Measurements from ENCODE around the gene PNMA1.
"Not testable (repeated sequence)": the region's sequence is repeated elsewhere in the genome, so short reads cannot be mapped to it uniquely, and the experiment has no call there.

The PNMA1 gene

DNA sequence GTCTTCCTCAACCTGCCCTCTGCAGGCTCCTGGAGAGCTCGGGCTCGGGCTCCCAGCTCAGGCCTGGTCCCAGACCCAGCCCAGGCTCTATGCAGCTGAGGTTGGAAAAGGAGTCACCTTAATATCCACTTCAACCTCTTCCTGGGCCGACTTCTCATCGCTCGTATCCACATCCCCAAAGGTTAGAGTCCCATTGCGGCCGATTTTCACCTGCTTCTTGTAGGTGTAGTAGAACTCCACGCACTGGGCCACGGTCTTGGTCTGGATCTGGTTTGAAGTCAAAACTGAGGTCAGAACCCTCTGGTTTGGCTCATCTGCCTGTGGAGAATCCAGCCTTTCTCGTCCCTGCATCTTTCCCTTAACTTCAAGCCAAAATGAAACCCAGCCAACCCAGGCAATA lies 8.4 kb upstream of the PNMA1 start:
- in situ Hi-C loops (cut with HindIII; ENCODE audit: low pct_ligation_motif_present, low pct_unique_long_range_greater_than_20kb, low sequenced_read_pairs), result no loop called here

DNA sequence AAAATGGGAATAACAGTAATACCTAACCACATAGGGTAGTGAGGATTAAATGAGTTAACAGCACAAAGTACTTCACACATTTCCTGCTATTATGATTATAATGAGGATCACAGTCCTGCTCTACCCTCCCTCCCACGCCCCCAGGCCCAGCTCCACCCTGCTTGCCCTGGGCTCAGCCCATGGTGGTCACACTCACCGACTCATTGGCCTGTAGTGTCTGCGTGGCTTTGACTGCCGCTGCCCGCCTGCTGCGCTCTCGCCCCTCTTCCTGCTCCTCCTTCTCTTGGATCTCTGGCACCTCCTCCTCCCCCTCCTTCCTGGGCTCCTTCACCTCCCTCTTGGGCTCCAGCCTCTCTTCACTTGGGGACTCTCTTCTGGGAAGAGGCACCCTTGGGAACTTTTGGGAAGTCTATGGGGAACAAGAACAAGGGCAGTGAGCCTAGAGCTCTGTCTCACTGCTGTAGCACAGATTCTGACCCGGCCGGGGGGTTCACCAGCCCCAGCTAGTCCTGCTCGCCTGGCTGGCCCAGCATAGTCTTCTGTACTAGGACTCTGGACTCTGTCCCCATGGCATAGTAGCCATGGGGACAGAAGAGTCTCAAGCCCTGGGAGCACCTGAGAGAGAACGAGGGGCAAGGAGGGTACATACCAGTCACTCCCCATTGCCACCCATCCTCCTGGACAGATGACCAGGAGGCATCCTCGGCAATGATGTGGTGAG lies 7.1 kb upstream of the PNMA1 start:
- no peak for DNase-seq

More for the DNA sequence above, 8.4 kb upstream of the PNMA1 start:
- DNase-seq, result no peak

DNA sequence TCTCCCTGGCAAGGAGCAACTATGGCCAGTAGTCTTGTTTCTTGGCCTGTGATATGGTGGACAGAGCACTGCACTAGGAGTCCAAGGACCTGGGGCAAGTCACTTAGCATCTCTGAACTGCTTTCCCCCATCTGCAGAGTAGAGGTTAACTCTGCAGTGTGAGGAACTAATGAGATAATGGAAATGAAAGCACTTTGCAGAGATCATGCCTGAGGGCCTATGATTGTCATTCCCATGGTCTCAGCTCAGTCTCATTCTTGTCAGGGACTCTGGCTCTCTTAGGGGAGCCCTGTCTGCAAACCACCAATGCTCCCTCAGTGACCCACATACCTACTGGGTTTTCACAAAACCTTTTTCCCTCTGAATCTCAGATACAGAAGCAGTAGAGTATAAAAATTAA lies 6.5 kb upstream of the PNMA1 start:
- DNase-seq, result no peak
- in situ Hi-C loops (cut with HindIII; ENCODE audit: low pct_ligation_motif_present, low pct_unique_long_range_greater_than_20kb, low sequenced_read_pairs), result no loop called here

More for the DNA sequence above, 7.1 kb upstream of the PNMA1 start:
- in situ Hi-C loops (cut with HindIII; ENCODE audit: low pct_ligation_motif_present, low pct_unique_long_range_greater_than_20kb, low sequenced_read_pairs), result no loop called here

DNA sequence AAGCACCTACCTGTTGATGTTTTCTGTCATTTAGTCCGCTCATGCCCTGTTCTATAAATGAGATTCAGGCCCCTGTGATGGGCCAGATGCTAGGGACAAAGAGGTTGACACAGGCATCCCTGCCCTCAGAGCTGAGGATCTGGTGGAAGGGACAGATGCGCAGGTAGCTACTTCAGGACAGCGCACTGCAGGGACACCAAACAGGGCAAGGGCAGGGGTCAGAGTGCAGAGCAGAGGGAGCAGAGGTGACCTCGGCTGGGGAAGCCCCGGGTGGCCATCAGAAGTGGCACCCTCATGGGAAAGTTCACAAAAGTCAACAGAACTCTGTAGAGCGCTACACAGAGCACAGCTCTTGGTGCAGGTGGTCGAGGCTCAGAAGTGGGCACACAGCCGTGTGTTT lies 5.6 kb upstream of the PNMA1 start:
- DNase-seq, result no peak
- in situ Hi-C loops (cut with HindIII; ENCODE audit: low pct_ligation_motif_present, low pct_unique_long_range_greater_than_20kb, low sequenced_read_pairs), result no loop called here

DNA sequence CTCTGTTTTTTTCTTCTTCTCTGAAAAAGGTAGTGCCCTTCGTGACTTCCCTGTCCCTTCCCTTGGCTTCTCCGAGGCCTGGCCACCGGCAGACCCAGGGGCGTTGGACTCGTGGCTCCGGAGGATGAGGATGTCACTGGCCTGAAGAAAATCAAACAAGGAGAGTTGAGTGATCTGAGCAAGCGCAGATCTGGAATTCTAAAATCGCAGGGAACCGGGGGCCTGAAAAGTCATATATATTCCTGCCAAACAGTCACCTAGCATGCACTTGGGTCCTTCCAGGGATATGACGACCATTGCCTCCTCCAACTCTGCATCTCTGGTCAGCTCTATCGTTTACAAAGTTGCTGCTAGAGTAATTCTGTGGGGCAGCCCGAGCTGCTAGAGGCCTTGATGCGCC lies 5.2 kb upstream of the PNMA1 start:
- in situ Hi-C loops (cut with HindIII; ENCODE audit: low pct_ligation_motif_present, low pct_unique_long_range_greater_than_20kb, low sequenced_read_pairs), result no loop called here
- no peak for DNase-seq

DNA sequence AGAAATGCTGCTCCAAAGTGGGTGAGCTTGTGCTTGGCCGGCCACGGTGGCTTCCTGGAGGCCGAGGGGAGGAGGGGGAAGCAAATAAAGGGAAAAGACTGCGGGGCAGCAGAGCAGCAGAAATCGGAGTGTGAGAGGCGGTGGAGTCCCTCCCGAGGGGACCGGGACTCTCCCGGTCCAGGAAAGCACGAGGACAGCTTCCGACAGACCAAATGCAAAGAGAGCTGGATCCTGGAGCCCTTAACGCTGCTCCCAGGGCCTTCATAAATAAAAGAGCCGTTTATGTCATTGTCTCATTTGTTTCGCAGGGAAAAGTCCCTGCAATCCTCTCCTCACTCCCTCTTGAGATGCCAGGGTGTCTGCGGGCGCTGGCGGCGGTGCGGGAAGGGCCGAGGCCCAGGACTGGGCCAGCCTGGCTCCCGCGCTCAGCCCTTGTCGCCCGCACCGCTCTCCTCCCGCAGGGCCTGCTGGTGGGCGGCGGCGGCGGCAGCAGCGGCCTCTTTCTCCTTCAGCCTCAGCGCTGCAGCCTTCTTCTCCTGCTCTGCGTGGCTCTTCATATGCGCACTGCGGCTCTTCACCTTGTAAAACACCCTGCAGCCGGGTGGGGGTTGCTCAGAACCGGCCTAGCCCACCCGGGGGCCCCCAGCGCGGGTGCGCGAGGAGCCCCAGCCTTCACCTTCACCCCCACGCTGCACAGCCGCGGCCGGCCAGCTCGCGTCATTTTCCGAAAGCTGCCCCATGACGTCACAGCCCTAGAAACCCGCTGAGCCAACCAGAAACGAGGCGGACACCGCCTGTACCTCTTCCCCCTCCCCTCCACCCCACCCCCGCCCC lies 4.5 kb upstream of the PNMA1 start:
- no peak for DNase-seq
- in situ Hi-C loops (cut with HindIII; ENCODE audit: low pct_ligation_motif_present, low pct_unique_long_range_greater_than_20kb, low sequenced_read_pairs), result no loop called here

DNA sequence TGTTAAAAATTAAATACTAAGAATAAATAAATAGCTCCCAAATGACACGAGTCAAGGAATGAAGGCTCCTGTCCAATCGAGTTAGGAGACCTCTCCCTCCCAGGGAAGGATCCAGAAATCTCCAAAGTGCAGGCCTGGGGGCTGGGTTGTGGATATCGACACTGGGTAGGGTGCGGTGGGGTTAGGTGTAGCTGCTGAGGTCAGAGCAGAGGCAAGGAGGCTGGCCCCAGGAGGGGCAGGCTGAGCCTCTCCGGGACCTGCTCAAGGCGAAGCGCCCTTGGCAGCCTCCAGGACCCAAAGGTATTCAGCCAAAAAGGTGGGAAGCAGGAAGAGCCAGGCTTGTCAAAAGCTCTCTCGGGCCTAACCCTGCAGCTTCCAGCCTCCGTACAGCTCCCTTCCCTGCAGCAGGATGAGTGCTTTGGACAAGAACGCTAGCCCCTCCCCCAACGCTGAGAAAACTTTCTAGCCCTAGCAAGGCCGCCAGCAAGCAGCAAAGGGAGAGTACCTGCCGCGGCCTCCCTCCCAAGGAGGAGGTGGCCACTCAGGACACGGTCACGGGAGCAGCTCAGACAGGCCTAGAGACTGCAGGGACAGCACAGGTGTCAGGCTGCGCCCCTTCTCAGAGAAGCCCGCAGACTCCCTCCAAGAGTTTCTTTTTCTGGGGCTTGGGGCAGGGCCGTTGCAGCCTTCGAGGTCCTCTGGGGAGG lies 3.7 kb upstream of the PNMA1 start:
- DNase-seq, result no peak
- in situ Hi-C loops (cut with HindIII; ENCODE audit: low pct_ligation_motif_present, low pct_unique_long_range_greater_than_20kb, low sequenced_read_pairs), result no loop called here

DNA sequence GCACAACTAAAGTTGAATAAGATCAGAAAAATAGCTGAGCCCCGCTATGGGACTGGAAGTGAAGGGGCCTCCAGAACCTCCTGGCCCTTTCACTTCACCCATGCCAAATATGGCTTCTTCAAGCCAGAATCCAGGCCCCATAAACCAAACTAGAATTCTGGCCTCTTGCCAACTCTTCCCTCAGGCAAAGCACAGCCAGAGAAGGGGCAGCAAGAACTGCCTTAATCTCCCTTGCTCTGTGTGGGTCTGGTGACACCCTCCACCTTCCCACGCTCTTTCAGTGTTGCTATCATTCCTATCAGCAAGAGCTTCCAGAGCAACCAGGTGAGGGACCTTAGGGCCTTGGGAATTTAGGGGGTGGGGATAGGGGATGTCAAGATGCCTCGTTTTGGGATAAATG lies 3.1 kb upstream of the PNMA1 start:
- in situ Hi-C loops (cut with HindIII; ENCODE audit: low pct_ligation_motif_present, low pct_unique_long_range_greater_than_20kb, low sequenced_read_pairs), result no loop called here
- no peak for DNase-seq

DNA sequence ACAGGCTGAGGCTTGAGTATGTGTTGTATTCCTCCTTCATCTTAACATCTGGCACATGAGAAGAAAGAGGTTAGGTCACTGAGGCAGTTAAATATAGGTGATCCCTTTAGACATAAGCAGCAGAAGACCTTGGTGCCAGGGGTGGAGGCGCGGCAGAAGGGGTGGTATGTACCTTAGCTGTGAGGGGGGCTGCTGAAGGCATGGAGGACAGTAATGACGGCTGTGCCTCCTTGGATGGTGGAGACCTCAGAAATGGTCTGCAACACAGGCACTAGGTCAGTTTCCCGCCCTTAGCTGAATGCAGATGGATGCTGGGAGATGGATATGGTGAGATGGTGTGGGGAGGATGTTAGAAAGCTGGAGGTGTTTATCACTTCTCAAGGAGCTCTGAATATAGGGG lies 1.5 kb upstream of the PNMA1 start:
- in situ Hi-C loops (cut with HindIII; ENCODE audit: low pct_ligation_motif_present, low pct_unique_long_range_greater_than_20kb, low sequenced_read_pairs), result no loop called here
- DNase-seq, result no peak

DNA sequence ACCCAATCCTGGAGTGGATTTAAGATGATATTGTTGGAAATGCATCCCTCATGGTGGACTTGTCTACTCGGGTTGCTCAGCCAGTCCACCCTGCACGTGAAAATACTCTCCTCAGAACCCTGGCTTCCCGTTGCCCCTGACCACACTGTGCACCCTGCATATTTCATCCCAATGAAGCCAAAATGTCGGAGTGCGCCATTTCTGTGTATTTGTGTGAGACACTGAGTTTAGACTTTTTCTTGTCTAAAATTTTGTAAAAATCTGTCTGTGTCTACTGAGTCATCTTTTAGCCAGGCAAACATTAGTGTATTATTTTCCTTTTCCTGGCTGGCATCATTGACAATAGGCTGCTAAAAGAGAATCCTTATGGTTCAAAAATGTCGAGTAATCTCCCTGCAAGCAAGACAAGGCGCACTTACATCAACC lies 485 bp upstream of the PNMA1 start:
- DNase-seq, result peak; percentile 22
- in situ Hi-C loops (cut with HindIII; ENCODE audit: low pct_ligation_motif_present, low pct_unique_long_range_greater_than_20kb, low sequenced_read_pairs), result no loop called here

DNA sequence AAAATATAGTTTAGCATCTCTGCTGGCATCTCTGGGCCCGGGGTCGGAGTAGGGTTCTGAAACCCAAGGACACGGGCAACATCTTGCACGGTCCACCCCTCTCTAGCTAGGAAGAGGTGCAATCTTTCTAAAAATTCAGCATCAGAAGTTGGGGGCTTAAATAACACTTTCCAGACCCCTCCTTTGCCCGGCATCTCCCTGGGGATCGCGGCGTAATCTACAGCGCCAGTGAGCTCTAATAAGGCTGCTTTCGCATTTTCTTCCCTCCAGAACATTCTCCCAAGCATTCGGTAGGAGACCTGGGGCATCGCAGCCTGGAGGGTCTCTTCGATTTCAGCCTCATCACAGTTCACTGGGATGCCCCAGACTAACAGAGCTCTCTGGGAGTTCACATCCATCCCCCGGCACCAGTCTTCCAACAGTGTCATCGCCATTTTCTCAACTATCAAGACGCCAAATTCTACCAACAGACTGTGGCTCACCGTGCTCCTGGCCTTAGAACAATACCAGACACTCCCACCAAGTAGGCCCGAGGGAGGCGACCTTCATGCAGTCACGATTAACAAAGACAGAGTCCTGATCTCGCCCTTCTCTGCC lies 880 bp downstream of the PNMA1 start:
- DNase-seq, result peak; percentile 33
- in situ Hi-C loops (cut with HindIII; ENCODE audit: low pct_ligation_motif_present, low pct_unique_long_range_greater_than_20kb, low sequenced_read_pairs), result no loop called here

DNA sequence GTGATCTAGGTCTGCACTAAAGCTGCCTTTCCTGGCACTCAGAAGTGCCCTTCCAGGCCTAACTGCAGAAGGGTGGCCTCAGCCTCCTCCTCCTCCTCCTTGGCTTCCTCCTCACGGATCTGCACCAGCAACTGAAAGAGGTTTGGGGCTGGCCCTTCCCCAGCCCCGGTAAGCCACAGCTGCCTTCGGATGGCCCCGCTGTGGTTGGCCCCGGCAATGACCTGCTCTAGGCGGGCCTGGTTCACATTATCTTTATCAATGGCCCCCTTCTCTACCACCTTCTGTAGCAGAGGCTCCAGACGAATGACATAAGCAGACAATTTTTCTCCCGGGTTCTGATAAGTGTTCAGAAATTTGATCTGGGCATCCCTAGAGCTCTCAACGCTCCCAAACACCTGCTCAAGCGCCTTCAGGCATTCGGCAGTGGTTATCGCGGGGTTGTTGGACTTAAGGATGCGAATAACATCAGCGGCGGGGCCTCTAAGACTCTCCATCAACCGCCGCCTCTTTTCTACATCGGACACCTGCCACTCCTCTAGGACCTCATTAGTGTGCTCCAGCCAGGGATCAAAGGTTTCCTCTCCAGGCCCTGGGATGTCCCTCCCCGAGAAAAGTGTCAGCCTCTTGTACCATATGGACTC lies 1.5 kb downstream of the PNMA1 start:
- DNase-seq, result peak; percentile 29
- in situ Hi-C loops (cut with HindIII; ENCODE audit: low pct_ligation_motif_present, low pct_unique_long_range_greater_than_20kb, low sequenced_read_pairs), result no loop called here

DNA sequence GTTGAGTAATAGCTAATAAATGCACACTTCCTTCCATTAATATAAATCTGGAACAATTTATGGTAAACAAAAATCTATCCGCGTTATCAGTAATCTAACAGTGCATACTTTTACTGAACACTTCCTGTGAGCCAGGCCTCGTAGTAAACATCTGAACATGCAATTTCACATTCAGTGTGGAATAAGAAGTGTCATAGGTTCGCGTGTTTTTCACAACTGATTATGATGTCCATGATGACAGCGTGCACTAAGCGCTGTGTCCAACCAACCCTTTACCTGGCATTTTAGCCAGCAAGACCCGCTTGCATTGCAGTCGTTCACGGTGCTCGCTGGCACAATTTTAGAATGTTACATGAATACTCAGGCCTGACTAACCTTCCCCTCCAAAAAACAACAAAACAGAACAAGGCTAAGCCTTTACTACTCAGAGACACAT lies 2.1 kb downstream of the PNMA1 start:
- in situ Hi-C loops (cut with HindIII; ENCODE audit: low pct_ligation_motif_present, low pct_unique_long_range_greater_than_20kb, low sequenced_read_pairs), result no loop called here
- no peak for DNase-seq

DNA sequence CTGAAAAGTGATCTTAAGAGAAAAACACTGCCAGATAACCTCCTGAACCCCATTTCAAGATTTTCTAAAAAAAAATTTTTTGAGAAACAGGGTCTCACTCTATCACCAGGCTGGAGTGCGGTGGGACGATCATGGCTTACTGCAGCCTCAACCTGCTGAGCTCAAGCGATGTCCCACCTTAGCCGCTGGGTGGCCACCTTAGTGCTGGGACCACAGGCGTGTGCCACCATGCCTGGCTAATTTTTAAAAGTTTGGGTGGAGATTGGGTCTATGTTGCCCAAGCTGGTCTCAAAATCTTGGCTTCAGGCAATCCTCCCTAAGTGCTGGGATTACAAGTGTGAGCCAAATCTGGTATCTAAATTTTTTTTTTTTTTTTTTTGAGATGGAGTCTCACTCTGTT lies 3.4 kb downstream of the PNMA1 start:
- in situ Hi-C loops (cut with HindIII; ENCODE audit: low pct_ligation_motif_present, low pct_unique_long_range_greater_than_20kb, low sequenced_read_pairs), result no loop called here
- no peak for DNase-seq

DNA sequence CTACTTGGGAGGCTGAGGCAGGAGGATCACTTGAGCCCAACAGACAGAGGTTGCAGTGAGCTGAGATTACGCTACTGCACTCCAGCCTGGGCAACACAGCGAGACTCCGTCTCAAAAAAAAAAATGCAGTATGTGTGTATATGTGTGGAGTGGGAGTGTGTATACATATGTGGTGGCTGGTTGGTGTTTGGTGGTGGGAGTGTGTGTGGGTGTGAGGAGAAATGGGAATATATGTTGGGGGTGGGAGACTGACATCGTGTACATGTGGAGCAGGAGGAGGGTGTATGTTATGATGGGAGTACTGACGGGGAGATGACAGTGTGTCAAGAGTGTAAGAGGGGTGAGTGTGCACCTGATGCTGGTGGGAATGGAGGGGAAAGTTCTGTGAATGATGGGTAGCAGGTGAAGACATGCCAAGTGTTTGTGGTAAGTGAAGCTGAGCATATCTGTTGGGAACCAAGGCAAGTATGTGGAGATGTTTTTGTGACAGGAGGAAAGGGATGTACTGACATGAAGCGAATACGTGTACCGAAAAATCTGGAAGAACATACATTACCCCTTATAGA lies 4.2 kb downstream of the PNMA1 start:
- in situ Hi-C loops (cut with HindIII; ENCODE audit: low pct_ligation_motif_present, low pct_unique_long_range_greater_than_20kb, low sequenced_read_pairs), result no loop called here
- no peak for DNase-seq

DNA sequence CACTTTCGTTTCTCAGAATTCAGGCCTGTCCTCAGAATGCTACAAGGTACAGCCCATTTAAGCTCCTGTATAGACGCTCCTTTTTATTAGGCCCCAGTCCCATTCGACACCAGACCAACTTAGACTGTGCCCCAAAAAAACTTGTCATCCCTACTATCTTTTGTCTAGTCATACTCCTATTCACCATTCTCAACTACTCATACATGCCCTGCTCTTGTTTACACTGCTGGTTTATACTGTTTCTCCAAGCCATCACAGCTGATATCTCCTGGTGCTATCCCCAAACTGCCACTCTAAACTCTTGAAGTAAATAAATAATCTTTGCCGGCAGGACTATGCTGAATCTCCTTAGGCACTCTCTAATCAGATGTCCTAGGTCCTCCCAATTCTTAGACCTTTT lies 6.1 kb downstream of the PNMA1 start:
- in situ Hi-C loops (cut with HindIII; ENCODE audit: low pct_ligation_motif_present, low pct_unique_long_range_greater_than_20kb, low sequenced_read_pairs); DNase-seq: not testable (repeated sequence)

DNA sequence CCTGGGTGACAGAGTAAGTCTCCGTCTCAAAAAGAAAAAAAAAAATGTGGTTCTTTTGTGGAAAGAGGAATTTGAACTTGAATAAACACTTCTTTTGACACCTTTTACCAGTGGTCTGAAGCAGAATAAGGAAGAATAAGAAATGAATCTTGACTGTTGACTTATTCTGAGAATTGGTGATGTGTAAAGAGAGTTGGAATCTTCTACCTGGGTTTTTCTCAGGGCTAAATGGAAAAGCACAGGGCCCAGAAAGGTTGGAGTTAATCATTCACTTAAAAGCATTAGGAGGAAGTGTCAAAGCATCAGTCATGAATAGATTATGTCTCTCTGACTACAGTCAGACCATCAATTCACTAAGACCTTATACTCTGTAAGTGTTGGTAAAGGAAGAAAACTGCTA lies 13.9 kb downstream of the PNMA1 start:
- DNase-seq, result peak; percentile 43
- in situ Hi-C loops (cut with HindIII; ENCODE audit: low pct_ligation_motif_present, low pct_unique_long_range_greater_than_20kb, low sequenced_read_pairs), result no loop called here
